SK-MEL-5 (cell line): Measurements from ENCODE around the gene NADK. TPM values are rescaled to one million over a fixed set of nuclear protein-coding genes. Genes with fewer than 3 reads are reported as not detected.
"Not testable (repeated sequence)": the region's sequence is repeated elsewhere in the genome, so short reads cannot be mapped to it uniquely, and the experiment has no call there.

Source experiments
- DNase-seq: peaks from one replicate; pipeline ENCODE4 v3.0.0-alpha.2; 2016; ENCODE audit warnings: low read depth, low spot score
- in situ Hi-C: cut with HindIII; loops from 2 replicates; pipeline ENCODE4 v1.10.0; 2016; ENCODE audit warnings: low sequenced_read_pairs, high pct_unique_total_duplicates, low pct_unique_long_range_greater_than_20kb
- total RNA-seq: library from RNA; depleted of rRNA; stranded (reverse); fragments of >200 nt; shearing (Covaris generic); gene quantifications from 2 replicates; pipeline ENCODE4 v1.2.3, GENCODE V29; 2014

Gene NADK
- total RNA-seq, 1 experiment from 2014 or later: 33.4 TPM

GRCh38 chr1:1757422-1758058, 20.7 kb downstream of the NADK start:
- in situ Hi-C loops: no loop called here
- DNase-seq: no peak

DNA sequence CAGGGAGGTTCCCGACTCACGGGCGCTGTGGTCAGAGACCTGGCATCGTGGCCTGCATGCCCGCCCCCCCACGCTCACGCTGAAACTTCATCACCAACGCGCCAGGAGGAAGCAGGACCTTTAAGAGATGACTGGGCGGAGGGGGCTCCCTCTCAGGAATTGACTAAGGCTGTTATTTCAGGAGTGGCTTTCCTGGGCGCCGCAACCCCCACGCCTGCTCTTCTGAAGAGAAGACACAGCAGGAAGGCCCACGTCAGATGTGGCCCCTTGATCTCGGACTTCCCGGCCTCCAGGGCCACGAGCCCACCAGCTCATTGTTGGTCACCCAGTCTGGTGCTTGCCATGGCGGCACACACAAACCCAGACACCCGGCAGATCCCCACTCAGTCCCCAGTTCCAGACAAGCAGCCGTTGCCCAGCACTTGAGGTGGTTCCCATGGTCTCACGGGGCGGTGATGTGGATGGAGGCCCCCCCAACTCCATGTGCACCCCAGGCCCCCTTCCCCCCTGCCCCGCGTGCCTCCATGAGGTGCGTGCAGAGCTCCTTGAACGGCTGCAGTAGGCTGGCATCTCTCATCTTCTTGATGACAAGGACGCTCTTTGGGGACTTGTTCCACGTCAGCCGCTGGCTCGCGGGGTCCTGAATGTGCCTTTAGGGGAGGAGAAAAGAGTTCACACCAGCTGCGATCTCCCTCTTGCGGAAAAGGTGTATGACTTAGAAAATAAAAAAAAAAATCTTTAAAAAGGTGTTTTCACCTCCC, 21.4 kb downstream of the NADK start:
- in situ Hi-C loops: no loop called here
- no peak for DNase-seq

- in situ Hi-C loops: no loop called here
Measured at GRCh38 chr1:1755852-1756251, 22.4 kb downstream of the NADK start.

GRCh38 chr1:1755426-1755825, 22.8 kb downstream of the NADK start:
- no peak for DNase-seq
- in situ Hi-C loops: no loop called here

More at GRCh38 chr1:1755852-1756251, 22.4 kb downstream of the NADK start:
- no peak for DNase-seq

DNA sequence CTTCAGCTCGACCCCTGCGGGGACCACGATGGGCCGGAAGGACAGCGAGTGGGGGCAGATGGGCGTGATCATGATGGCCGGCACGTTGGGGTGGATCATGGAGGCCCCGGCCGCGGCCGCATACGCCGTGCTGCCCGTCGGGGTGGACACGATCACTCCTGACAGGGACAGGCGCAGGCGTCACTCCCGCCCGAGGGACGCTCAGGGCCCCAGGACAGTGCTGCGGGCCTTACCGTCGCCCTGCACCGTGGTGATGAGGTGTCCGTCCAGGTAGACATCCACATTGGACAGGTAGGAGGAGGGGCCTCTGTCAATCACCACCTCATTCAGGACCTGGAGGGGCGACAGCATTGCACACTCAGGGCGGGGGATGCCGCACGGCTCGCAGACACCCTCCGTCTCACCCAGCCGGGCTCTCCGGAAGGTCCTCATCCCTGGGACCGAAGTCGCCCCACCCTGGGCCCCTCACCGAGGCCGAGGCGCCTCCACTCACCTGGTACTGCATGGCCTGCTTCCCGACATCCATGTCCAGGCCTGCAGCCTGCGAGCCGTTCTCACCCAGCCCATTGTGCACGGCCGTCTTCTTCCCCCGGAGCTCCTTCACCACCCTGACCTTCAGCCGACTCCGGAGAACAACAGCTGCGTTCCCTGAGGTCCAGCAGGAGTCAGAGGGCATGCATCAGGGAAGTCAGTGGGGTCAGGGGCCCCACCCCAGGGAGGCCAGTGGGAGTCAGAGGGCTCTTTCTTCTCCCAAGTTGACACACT, 24.0 kb downstream of the NADK start:
- in situ Hi-C loops: no loop called here
- no peak for DNase-seq

DNA sequence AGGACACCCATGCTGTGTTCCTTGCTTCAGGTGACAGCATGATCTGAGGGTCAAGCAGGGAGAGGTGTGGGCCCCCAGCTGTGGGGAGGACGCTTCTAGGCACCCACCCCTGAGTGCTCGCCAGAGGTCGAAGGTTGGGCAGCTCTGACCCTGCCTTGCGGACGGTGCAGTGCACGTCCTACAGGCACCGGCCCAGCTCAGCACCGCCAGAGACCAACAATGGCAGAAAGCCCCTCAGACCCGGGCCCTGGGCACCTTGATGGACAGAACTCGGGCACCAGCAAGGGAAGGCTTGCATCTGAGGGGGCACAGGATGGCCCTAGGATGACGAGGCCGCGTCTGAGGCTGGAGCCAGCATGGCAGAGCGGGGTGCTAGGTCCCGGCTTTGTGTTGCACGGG, 24.7 kb downstream of the NADK start:
- no peak for DNase-seq
- in situ Hi-C loops: no loop called here

GRCh38 chr1:1752636-1753606, 25.3 kb downstream of the NADK start:
- no peak for DNase-seq
- in situ Hi-C loops: no loop called here

- in situ Hi-C loops: no loop called here
- no peak for DNase-seq
Measured at GRCh38 chr1:1752190-1752589, 26.1 kb downstream of the NADK start.

- in situ Hi-C loops, DNase-seq: not testable (repeated sequence)
Measured at GRCh38 chr1:1749941-1750340, 28.3 kb downstream of the NADK start.

GRCh38 chr1:1748686-1749321, 29.5 kb downstream of the NADK start:
- in situ Hi-C loops: no loop called here
- no peak for DNase-seq

DNA sequence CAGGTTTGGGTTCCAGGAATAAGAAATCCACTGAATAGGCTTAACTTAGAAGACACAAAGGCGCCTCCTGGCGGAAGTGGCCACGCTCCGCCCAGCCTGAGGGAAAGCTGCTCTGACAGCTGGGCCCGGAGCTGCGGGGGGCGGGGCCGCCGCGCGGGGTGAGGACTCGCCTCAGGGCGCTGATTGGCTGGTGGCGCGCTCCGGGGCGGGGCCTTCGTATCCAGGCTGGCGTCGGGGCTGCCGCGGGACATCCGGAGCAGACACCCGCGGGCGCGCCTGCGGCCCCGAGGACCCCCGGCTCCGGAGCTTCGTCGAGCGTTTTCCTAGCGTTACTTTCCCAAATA, 31.7 kb downstream of the NADK start:
- in situ Hi-C loops, DNase-seq: not testable (repeated sequence)

- in situ Hi-C loops: not testable (repeated sequence)
- DNase-seq: peak; percentile 58
Measured at GRCh38 chr1:1745651-1746565, 32.4 kb downstream of the NADK start.

- in situ Hi-C loops, DNase-seq: not testable (repeated sequence)
Measured at GRCh38 chr1:1742529-1742928, 35.7 kb downstream of the NADK start.

- DNase-seq, in situ Hi-C loops: not testable (repeated sequence)
Measured at GRCh38 chr1:1741013-1741412, 37.3 kb downstream of the NADK start.

GRCh38 chr1:1738799-1739337, 39.4 kb downstream of the NADK start:
- DNase-seq, in situ Hi-C loops: not testable (repeated sequence)
